ENCODE measurements around the gene CABLES2.

Gene CABLES2

DNA sequence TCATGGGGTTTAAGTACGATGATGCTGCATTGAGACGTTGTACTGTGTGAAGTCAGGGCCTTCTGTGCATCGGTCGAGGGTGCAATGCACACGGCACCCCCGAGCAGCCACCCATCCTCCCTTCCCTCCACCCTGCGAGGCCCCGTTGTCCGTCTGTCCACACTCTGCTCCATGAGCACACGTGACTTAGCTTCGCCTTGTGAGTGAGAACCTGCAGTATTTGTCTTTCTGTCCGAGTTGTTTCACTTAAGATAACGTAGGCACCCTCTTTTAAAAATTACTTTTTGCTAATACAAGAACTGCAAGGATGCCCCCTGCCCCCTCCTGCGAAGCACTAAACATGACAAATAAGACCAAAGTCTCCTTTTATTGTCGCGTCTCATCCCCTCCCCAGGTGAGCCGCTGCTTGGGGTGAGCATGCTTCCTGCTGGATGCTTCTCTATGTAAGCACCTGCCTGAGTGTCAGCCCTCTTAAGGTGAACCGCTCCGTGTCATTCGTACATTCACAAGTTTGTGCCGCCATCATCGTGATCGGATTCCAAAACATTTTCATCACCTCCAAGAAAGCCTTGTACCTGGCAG lies 23.9 kb upstream of the CABLES2 start:
- H3K27ac ChIP-seq: no peak overlapping the region
- H3K27me3 ChIP-seq (replicated peaks): peaks cover 1% of the 10 kb centered on the region
- H3K36me3 ChIP-seq (replicated peaks): no peaks in the 10 kb centered on the region
- H3K4me3 ChIP-seq (ENCODE audit: low read depth, low read length): no peak overlapping the region
- in situ Hi-C loops (cut with HindIII; ENCODE audit: low pct_ligation_motif_present, low sequenced_read_pairs): loop anchor here (25.0 kb wide), 1 partner anchor 106 kb away; no protein-coding TSS in a partner anchor
- no peak for DNase-seq
- no peak for TF ChIP-seq CTCF (IDR thresholded peaks at IDR 0.05; ENCODE audit: low read depth, low read length, missing control alignments)

- peaks cover 1% of the 10 kb centered on the region for H3K27me3 ChIP-seq (replicated peaks)
- H3K36me3 ChIP-seq (replicated peaks): no peaks in the 10 kb centered on the region
These were observed 23.3 kb upstream of the CABLES2 start for GRCh38 chr20:62430311-62430853.

GRCh38 chr20:62429455-62430310 lies 22.6 kb upstream of the CABLES2 start:
- no peak for DNase-seq
- in situ Hi-C loops (cut with HindIII; ENCODE audit: low pct_ligation_motif_present, low sequenced_read_pairs): loop anchor here (25.0 kb wide), 1 partner anchor 108 kb away; no protein-coding TSS in a partner anchor
- TF ChIP-seq CTCF (IDR thresholded peaks at IDR 0.05; ENCODE audit: low read depth, low read length, missing control alignments): no peak
- Histone ChIP-seq H3K27ac (no peak overlapping the region), H3K27me3 (replicated peaks) (no peaks in the 10 kb centered on the region), H3K4me3 (ENCODE audit: low read depth, low read length) (no peak overlapping the region), H3K36me3 (replicated peaks) (no peaks in the 10 kb centered on the region)

More at GRCh38 chr20:62430311-62430853, 23.3 kb upstream of the CABLES2 start:
- no peak for TF ChIP-seq CTCF (IDR thresholded peaks at IDR 0.05; ENCODE audit: low read depth, low read length, missing control alignments)
- H3K27ac ChIP-seq: no peak overlapping the region
- H3K4me3 ChIP-seq (ENCODE audit: low read depth, low read length): no peak overlapping the region
- in situ Hi-C loops (cut with HindIII; ENCODE audit: low pct_ligation_motif_present, low sequenced_read_pairs): loop anchor here (25.0 kb wide), 1 partner anchor 107 kb away; no protein-coding TSS in a partner anchor
- DNase-seq: no peak

GRCh38 chr20:62428396-62429295 lies 21.6 kb upstream of the CABLES2 start:
- Histone ChIP-seq H3K27me3 (replicated peaks) (no peaks in the 10 kb centered on the region), H3K4me3 (ENCODE audit: low read depth, low read length) (no peak overlapping the region), H3K36me3 (replicated peaks) (no peaks in the 10 kb centered on the region), H3K27ac (no peak overlapping the region)
- TF ChIP-seq CTCF (IDR thresholded peaks at IDR 0.05; ENCODE audit: low read depth, low read length, missing control alignments): no peak
- no peak for DNase-seq
- in situ Hi-C loops (cut with HindIII; ENCODE audit: low pct_ligation_motif_present, low sequenced_read_pairs): loop anchor here (25.0 kb wide), 1 partner anchor 109 kb away; no protein-coding TSS in a partner anchor

GRCh38 chr20:62428002-62428372 lies 20.9 kb upstream of the CABLES2 start:
- no peak overlapping the region for H3K27ac ChIP-seq
- H3K27me3 ChIP-seq (replicated peaks): peaks cover 2% of the 10 kb centered on the region
- no peaks in the 10 kb centered on the region for H3K36me3 ChIP-seq (replicated peaks)
- no peak overlapping the region for H3K4me3 ChIP-seq (ENCODE audit: low read depth, low read length)
- no peak for TF ChIP-seq CTCF (IDR thresholded peaks at IDR 0.05; ENCODE audit: low read depth, low read length, missing control alignments)
- in situ Hi-C loops (cut with HindIII; ENCODE audit: low pct_ligation_motif_present, low sequenced_read_pairs): loop anchor here (25.0 kb wide), 1 partner anchor 109 kb away; no protein-coding TSS in a partner anchor
- DNase-seq: no peak
